GM12875 (cell line): ENCODE data around the gene STRN3.

Source experiments
- H3K4me3 ChIP-seq: one replicate; pipeline ENCODE4 v1.5.1; 2011; ENCODE audit warnings: low read depth, low read length, control low read depth
- TF ChIP-seq, protein P1 (sequence below): IDR thresholded peaks from 2 replicates; pipeline ENCODE4 v1.5.1; 2011; ENCODE audit warnings: low read depth, mild to moderate bottlenecking, control low read depth, inconsistent platforms, low read length, moderate library complexity, borderline replicate concordance; ENCODE audit not compliant: insufficient read depth

Gene STRN3

GRCh38 chr14:31024577-31025366 is 1.4 kb downstream of the STRN3 start:
- H3K4me3 ChIP-seq = peak overlapping the region; percentile 60
- TF ChIP-seq, protein P1, sequence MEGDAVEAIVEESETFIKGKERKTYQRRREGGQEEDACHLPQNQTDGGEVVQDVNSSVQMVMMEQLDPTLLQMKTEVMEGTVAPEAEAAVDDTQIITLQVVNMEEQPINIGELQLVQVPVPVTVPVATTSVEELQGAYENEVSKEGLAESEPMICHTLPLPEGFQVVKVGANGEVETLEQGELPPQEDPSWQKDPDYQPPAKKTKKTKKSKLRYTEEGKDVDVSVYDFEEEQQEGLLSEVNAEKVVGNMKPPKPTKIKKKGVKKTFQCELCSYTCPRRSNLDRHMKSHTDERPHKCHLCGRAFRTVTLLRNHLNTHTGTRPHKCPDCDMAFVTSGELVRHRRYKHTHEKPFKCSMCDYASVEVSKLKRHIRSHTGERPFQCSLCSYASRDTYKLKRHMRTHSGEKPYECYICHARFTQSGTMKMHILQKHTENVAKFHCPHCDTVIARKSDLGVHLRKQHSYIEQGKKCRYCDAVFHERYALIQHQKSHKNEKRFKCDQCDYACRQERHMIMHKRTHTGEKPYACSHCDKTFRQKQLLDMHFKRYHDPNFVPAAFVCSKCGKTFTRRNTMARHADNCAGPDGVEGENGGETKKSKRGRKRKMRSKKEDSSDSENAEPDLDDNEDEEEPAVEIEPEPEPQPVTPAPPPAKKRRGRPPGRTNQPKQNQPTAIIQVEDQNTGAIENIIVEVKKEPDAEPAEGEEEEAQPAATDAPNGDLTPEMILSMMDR = no peak

- TF ChIP-seq, protein P1 = no peak
- H3K4me3 ChIP-seq = no peak overlapping the region
Observed at GRCh38 chr14:31024010-31024480, 2.1 kb downstream of the STRN3 start.

DNA sequence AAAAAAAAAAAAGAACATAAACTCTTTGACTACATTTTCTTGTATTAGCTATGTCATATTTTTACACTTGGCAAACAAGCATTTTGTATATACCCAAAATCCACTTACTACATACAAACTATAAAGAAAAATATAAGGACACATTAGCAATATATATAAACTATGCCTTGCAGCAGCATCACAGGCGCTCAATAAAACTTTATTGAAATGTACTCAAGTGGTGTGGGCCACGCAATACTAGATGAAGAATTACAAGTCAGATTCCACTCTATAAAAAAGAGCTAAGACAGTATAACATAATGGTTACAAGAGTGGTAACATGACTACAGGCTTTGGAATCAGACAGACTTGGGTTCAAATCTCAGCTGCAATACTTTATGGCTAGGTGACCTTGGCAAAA is 3.8 kb downstream of the STRN3 start:
- TF ChIP-seq, protein P1 = no peak
- no peak overlapping the region for H3K4me3 ChIP-seq

DNA sequence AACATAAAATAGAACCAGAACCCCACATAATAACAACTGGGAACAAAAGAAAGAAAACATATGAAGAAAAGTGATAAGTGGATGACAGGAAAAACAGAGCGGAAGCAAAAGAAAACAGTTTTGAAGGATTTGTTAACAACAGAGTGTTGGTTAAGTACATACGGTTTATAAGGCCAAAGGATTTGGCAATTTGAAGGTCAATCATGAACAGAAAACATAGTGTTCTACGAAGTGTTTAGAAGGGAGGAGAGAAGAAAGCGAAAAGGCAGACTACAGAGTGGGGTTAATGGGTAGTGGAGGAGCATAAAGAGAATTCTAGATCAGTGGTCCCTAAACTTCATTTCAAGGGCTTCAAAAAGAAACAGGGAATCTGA is 4.6 kb downstream of the STRN3 start:
- no peak overlapping the region for H3K4me3 ChIP-seq
- TF ChIP-seq, protein P1 = no peak

DNA sequence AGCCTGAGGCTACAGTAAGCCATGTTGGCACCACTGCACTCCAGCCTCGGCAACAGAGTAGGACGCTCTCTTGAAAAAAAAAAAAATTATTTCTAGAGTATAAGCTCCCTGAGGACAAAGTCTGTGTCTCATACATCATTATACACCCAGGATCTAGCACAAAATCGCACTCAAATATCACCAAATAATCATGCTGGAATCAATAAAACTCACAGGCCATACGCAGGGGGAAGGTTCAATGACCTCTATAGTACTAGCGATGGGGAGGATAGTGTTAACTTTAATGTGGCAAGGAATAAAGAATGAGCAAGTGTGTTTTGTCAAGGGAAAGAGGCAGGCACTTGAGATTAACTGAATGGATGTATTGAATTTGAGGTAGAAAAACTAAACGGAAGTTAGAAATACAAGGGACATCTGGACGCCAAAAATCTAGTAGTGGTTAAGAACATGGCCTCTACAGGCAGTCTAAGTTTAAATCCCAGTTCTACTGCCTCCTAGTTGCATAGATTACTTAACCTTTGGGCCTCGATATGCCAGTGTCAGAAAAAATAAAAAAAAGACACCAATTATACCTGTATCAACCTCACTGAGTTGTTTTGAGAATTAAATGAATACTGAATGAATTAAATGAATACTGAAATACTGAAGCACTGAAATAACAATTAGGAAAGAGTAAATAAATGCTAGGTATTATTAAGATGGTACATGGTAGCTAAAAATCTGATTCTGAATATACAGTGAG is 5.2 kb downstream of the STRN3 start:
- TF ChIP-seq, protein P1 = no peak
- H3K4me3 ChIP-seq = no peak overlapping the region

GRCh38 chr14:31018057-31018645 is 8.0 kb downstream of the STRN3 start:
- TF ChIP-seq, protein P1 = no peak
- H3K4me3 ChIP-seq = no peak overlapping the region
